NCI-H1048 (cell line): ENCODE results near the gene CDK19.
"Not testable (repeated sequence)": the region's sequence is repeated elsewhere in the genome, so short reads cannot be mapped to it uniquely, and the experiment has no call there.

Experiments
- DNase-seq: peaks from one replicate; lab custom pipeline; 2025; lab: John Stamatoyannopoulos, UW

CDK19 gene

GRCh38 chr6:110813338-110814101, 1.7 kb downstream of the CDK19 start:
- DNase-seq = no peak

- DNase-seq = no peak
Measured at GRCh38 chr6:110812719-110813118, 2.5 kb downstream of the CDK19 start.

- no peak for DNase-seq
Measured at GRCh38 chr6:110810896-110811586, 4.2 kb downstream of the CDK19 start.

- DNase-seq = no peak
Measured at GRCh38 chr6:110809792-110810191, 5.5 kb downstream of the CDK19 start.

GRCh38 chr6:110802175-110802574, 13.1 kb downstream of the CDK19 start:
- not testable (repeated sequence) for DNase-seq

- no peak for DNase-seq
Measured at GRCh38 chr6:110800839-110801196, 14.5 kb downstream of the CDK19 start.

- no peak for DNase-seq
Measured at GRCh38 chr6:110800196-110800838, 15.0 kb downstream of the CDK19 start.

- DNase-seq = no peak
Measured at GRCh38 chr6:110799655-110800054, 15.6 kb downstream of the CDK19 start.

GRCh38 chr6:110799189-110799588, 16.1 kb downstream of the CDK19 start:
- DNase-seq = no peak

- no peak for DNase-seq
Measured at GRCh38 chr6:110795271-110795670, 20.0 kb downstream of the CDK19 start.

- DNase-seq = no peak
Measured at GRCh38 chr6:110786696-110787095, 28.6 kb downstream of the CDK19 start.

GRCh38 chr6:110786271-110786670, 29.0 kb downstream of the CDK19 start:
- no peak for DNase-seq

- DNase-seq = no peak
Measured at GRCh38 chr6:110784610-110784979, 30.7 kb downstream of the CDK19 start.

- DNase-seq = no peak
Measured at GRCh38 chr6:110781522-110782214, 33.6 kb downstream of the CDK19 start.

- no peak for DNase-seq
Measured at GRCh38 chr6:110778333-110778732, 36.9 kb downstream of the CDK19 start.

GRCh38 chr6:110777636-110778035, 37.6 kb downstream of the CDK19 start:
- DNase-seq = no peak

GRCh38 chr6:110776413-110776812, 38.9 kb downstream of the CDK19 start:
- no peak for DNase-seq

GRCh38 chr6:110769923-110770322, 45.3 kb downstream of the CDK19 start:
- no peak for DNase-seq

- DNase-seq = no peak
Measured at GRCh38 chr6:110768057-110768456, 47.2 kb downstream of the CDK19 start.

- DNase-seq = no peak
Measured at GRCh38 chr6:110761371-110761770, 53.9 kb downstream of the CDK19 start.

GRCh38 chr6:110760589-110760988, 54.7 kb downstream of the CDK19 start:
- no peak for DNase-seq

GRCh38 chr6:110760098-110760497, 55.2 kb downstream of the CDK19 start:
- DNase-seq = not testable (repeated sequence)

- no peak for DNase-seq
Measured at GRCh38 chr6:110757926-110758325, 57.3 kb downstream of the CDK19 start.
